Measurements from ENCODE around the gene ST6GALNAC2.

DNA sequence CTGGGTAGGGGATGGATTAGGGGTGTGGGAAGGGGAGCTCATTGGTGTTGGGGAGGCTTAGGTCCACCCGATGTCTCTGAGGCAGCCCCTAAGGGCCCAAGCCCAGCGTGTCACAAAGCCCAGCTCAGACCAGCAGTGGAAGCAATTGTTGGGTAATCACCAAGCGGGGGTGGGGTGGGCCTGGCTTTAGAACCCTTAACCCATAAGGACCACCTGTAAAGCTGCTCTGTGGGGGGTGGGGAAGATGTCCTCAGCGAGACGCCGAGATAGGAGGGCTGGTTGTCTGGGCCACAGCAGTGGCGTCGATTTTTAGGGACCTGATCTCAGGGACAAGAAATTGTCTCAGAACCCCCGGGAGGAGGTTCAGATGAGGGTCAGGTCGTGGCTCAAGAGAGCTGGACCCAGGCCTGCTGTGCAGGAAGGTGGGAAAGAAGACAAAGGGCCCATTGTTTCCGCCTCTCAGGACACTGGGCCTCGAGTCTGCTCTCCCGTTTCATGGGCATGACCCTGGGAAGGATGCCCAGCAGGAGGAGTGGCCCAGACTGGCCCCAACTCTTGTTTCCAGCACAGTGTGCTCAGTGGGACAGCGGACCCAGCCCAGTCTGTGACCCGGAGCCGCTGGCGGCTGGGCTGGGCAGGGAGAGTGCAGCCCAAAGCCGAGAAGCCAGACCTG lies 15.9 kb downstream of the ST6GALNAC2 start:
- TF ChIP-seq, protein P1, sequence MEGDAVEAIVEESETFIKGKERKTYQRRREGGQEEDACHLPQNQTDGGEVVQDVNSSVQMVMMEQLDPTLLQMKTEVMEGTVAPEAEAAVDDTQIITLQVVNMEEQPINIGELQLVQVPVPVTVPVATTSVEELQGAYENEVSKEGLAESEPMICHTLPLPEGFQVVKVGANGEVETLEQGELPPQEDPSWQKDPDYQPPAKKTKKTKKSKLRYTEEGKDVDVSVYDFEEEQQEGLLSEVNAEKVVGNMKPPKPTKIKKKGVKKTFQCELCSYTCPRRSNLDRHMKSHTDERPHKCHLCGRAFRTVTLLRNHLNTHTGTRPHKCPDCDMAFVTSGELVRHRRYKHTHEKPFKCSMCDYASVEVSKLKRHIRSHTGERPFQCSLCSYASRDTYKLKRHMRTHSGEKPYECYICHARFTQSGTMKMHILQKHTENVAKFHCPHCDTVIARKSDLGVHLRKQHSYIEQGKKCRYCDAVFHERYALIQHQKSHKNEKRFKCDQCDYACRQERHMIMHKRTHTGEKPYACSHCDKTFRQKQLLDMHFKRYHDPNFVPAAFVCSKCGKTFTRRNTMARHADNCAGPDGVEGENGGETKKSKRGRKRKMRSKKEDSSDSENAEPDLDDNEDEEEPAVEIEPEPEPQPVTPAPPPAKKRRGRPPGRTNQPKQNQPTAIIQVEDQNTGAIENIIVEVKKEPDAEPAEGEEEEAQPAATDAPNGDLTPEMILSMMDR (conservative IDR thresholded peaks at IDR 0.05; ENCODE audit: low read depth in 2 of 2) = no peak
- TF ChIP-seq POLR2AphosphoS5 (IDR thresholded peaks at IDR 0.05; ENCODE audit: low read depth) (no peak), EZH2 (IDR thresholded peaks at IDR 0.05; ENCODE audit: low read depth, unreplicated experiment) (no peak), EZH2phosphoT487 (IDR thresholded peaks at IDR 0.05; ENCODE audit: unreplicated experiment) (no peak), CREB1 (CRISPR knock-in tag; IDR thresholded peaks at IDR 0.05; ENCODE audit: low read depth) (no peak)
- TF ChIP-seq, protein P2, sequence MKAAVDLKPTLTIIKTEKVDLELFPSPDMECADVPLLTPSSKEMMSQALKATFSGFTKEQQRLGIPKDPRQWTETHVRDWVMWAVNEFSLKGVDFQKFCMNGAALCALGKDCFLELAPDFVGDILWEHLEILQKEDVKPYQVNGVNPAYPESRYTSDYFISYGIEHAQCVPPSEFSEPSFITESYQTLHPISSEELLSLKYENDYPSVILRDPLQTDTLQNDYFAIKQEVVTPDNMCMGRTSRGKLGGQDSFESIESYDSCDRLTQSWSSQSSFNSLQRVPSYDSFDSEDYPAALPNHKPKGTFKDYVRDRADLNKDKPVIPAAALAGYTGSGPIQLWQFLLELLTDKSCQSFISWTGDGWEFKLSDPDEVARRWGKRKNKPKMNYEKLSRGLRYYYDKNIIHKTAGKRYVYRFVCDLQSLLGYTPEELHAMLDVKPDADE (IDR thresholded peaks at IDR 0.05) = no peak
- TF ChIP-seq, protein P3, sequence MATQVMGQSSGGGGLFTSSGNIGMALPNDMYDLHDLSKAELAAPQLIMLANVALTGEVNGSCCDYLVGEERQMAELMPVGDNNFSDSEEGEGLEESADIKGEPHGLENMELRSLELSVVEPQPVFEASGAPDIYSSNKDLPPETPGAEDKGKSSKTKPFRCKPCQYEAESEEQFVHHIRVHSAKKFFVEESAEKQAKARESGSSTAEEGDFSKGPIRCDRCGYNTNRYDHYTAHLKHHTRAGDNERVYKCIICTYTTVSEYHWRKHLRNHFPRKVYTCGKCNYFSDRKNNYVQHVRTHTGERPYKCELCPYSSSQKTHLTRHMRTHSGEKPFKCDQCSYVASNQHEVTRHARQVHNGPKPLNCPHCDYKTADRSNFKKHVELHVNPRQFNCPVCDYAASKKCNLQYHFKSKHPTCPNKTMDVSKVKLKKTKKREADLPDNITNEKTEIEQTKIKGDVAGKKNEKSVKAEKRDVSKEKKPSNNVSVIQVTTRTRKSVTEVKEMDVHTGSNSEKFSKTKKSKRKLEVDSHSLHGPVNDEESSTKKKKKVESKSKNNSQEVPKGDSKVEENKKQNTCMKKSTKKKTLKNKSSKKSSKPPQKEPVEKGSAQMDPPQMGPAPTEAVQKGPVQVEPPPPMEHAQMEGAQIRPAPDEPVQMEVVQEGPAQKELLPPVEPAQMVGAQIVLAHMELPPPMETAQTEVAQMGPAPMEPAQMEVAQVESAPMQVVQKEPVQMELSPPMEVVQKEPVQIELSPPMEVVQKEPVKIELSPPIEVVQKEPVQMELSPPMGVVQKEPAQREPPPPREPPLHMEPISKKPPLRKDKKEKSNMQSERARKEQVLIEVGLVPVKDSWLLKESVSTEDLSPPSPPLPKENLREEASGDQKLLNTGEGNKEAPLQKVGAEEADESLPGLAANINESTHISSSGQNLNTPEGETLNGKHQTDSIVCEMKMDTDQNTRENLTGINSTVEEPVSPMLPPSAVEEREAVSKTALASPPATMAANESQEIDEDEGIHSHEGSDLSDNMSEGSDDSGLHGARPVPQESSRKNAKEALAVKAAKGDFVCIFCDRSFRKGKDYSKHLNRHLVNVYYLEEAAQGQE (IDR thresholded peaks at IDR 0.05; ENCODE audit: unreplicated experiment) = no peak

Data from GM23338 (cell line).